ENCODE measurements around the gene FBXW11. TPM values are rescaled to one million over a fixed set of nuclear protein-coding genes. Genes with fewer than 3 reads are reported as not detected.

The FBXW11 gene
- total and polyA plus RNA-seq, 2 of the 8 experiments (the other 6 are each of a cell fraction or from before 2014, with no cell fraction given), result 45.0 to 75.6 TPM

- Histone ChIP-seq H3K27me3 (replicated peaks in 1 of 4; ENCODE audit: control insufficient read depth in 3 of 4, extremely low read depth in 1 of 4, insufficient read depth in 3 of 4, low read length in 3 of 4) (no peaks in the 10 kb centered on the region), H3K14ac (ENCODE audit: insufficient read length) (no peak overlapping the region), H2AK5ac (ENCODE audit: low read depth, low read length) (no peak overlapping the region), H3K18ac (ENCODE audit: extremely low read depth, low read length) (no peak overlapping the region), H2BK20ac (ENCODE audit: low read length) (no peak overlapping the region), H3K23me2 (ENCODE audit: low read depth, low read length) (no peaks in the 10 kb centered on the region; the same call in 1 of the 2 replicates), H3K36me3 (ENCODE audit: control insufficient read depth in 2 of 4, insufficient read depth in 4 of 4, low read length in 3 of 4) (peaks cover 0 to 11% (median 3%) of the 10 kb centered on the region in 4 experiments; a peak in 6 of 8 replicates), H4K91ac (replicated peaks; ENCODE audit: insufficient read length, low read length) (no peak overlapping the region), H2AFZ (ENCODE audit: low read length) (no peak overlapping the region), H4K20me1 (replicated peaks in 1 of 2; ENCODE audit: control insufficient read depth in 1 of 2, insufficient read depth in 2 of 2, low read length in 2 of 2) (peaks cover 9 to 13% of the 10 kb centered on the region in 2 experiments), H3K9ac (replicated peaks in 1 of 4; ENCODE audit: extremely low read depth in 1 of 4, low read depth in 3 of 4, low read length in 3 of 4) (no peak overlapping the region), H3K79me1 (ENCODE audit: low read depth, low read length) (no peaks in the 10 kb centered on the region), H3K4me3 (ENCODE audit: extremely low read depth in 1 of 4, insufficient read depth in 2 of 4, low read depth in 3 of 4, low read length in 4 of 4) (no peak overlapping the region), H3K4me1 (replicated peaks in 1 of 4; ENCODE audit: control insufficient read depth in 3 of 4, insufficient read depth in 4 of 4, low read length in 3 of 4) (peaks cover 0 to 7% (median 2%) of the 10 kb centered on the region in 4 experiments; a peak in 3 of 7 replicates), H3K4ac (replicated peaks; ENCODE audit: insufficient read length, low read depth, low read length) (no peak overlapping the region), H3K27ac (ENCODE audit: low read depth, low read length) (no peak overlapping the region), H2BK12ac (ENCODE audit: low read depth, low read length) (no peak overlapping the region), H2BK5ac (ENCODE audit: low read depth, low read length) (no peak overlapping the region), H4K5ac (ENCODE audit: insufficient read length, low read depth, low read length) (no peak overlapping the region), H3K4me2 (ENCODE audit: insufficient read depth in 1 of 2, low read depth in 2 of 2, low read length in 2 of 2) (no peak overlapping the region), H2BK120ac (replicated peaks; ENCODE audit: low read depth, low read length) (no peak overlapping the region), H3K23ac (ENCODE audit: insufficient read length) (no peak overlapping the region), H2BK15ac (ENCODE audit: low read length) (no peak overlapping the region), H3K79me2 (ENCODE audit: control insufficient read depth in 1 of 2, insufficient read depth in 2 of 2, low read length in 2 of 2) (peaks cover 3 to 88% of the 10 kb centered on the region in 2 experiments; a peak in 3 of 4 replicates), H3K9me3 (ENCODE audit: insufficient read depth in 2 of 2, low read depth in 1 of 2, low read length in 1 of 2) (no peaks in the 10 kb centered on the region), H3K56ac (replicated peaks; ENCODE audit: insufficient read length, low read depth, low read length) (no peak overlapping the region), H4K8ac (ENCODE audit: extremely low read depth, insufficient read depth, low read length) (no peak overlapping the region)
- DNase-seq (ENCODE audit: low read depth in 1 of 2, low spot score in 2 of 2) (no peak), FAIRE-seq (no peak)
- CTCF ChIA-PET (ENCODE audit: partially characterized antibody), result interaction anchor here (0.5 to 7.3 kb wide), 32 partner anchors 9 to 509 kb away, joined by 3 to 83 read pairs (median 4); partner anchors contain the start of genes FBXW11 and FGF18
- 84% methylated on average over 3 of the region's 3 CpGs; no CpG with 5 or more reads in 1 of the 2 experiments for WGBS, 2 experiments (ENCODE audit: extremely low coverage in 1 of 2, insufficient coverage in 1 of 2, insufficient read length in 1 of 2, insufficient replicate concordance in 2 of 2, low coverage in 1 of 2, low lambda C conversion rate in 2 of 2, missing lambda C conversion rate in 1 of 2)
- POLR2A ChIA-PET (ENCODE audit: partially characterized antibody), result interaction anchor here (1.2 kb wide), 1 partner anchor 137 kb away, joined by 3 read pairs; no protein-coding TSS in a partner anchor
- no peak for TF ChIP-seq TEAD4 (IDR thresholded peaks at IDR 0.05; ENCODE audit: low read depth, low read length)
Measured at GRCh38 chr5:171908638-171909037, 97.8 kb downstream of the FBXW11 start.

Measured in H1 (cell line).